ENCODE results near the gene DPP6. TPM values are rescaled to one million over a fixed set of nuclear protein-coding genes. Genes with fewer than 3 reads are reported as not detected.

Gene DPP6
- total RNA-seq, 1 donor from 2014 or later, result 2.2 TPM

DNA sequence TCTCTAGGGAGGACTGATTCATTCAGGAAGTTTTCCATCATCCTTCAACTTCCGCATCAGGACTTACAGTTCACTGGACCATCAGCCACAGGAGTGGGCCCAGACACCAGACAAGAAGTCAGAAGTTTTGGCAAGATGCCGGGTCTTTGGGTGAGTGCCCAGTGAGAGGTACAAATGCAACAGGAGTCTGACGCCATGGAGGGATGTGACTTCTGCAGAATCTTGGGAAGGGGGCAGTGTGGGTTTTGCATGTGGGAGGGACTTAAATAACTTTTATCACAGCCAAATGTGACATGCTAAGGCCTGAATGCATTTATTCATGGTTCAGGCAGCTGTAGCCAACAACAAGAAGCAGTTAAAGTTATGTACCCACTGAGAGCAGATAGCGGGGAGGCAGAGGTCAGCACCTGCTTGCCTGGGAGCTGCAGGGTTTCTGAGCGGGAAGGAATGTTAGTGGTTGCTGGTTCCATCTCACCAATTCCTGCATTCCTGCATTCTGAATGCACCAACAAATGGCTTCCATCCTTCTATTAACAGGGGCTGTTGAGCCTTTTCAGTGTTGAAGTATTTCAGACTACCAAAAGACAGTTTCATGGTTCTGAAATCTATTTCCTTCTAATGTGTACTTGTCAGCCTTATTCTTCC lies 575.6 kb downstream of the DPP6 start:
- no peak overlapping the region for H3K27ac Mint-ChIP-seq (ENCODE audit: unreplicated experiment)
- no peaks in the 10 kb centered on the region for H3K36me3 Mint-ChIP-seq (ENCODE audit: low read depth)
- no peaks in the 10 kb centered on the region for H3K9me3 Mint-ChIP-seq
- peaks cover 11% of the 10 kb centered on the region for H3K4me1 Mint-ChIP-seq
- H3K4me3 Mint-ChIP-seq, result no peak overlapping the region
- TF ChIP-seq, protein P1, sequence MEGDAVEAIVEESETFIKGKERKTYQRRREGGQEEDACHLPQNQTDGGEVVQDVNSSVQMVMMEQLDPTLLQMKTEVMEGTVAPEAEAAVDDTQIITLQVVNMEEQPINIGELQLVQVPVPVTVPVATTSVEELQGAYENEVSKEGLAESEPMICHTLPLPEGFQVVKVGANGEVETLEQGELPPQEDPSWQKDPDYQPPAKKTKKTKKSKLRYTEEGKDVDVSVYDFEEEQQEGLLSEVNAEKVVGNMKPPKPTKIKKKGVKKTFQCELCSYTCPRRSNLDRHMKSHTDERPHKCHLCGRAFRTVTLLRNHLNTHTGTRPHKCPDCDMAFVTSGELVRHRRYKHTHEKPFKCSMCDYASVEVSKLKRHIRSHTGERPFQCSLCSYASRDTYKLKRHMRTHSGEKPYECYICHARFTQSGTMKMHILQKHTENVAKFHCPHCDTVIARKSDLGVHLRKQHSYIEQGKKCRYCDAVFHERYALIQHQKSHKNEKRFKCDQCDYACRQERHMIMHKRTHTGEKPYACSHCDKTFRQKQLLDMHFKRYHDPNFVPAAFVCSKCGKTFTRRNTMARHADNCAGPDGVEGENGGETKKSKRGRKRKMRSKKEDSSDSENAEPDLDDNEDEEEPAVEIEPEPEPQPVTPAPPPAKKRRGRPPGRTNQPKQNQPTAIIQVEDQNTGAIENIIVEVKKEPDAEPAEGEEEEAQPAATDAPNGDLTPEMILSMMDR (conservative IDR thresholded peaks at IDR 0.05), result no peak
- H3K27me3 Mint-ChIP-seq (ENCODE audit: low read depth), result peaks cover 27% of the 10 kb centered on the region
- no peak for DNase-seq (ENCODE audit: low read depth, low spot score)

- Mint-ChIP-seq H3K4me1 (peaks cover 11% of the 10 kb centered on the region), H3K4me3 (no peak overlapping the region), H3K36me3 (ENCODE audit: low read depth) (no peaks in the 10 kb centered on the region), H3K27ac (ENCODE audit: unreplicated experiment) (no peak overlapping the region), H3K9me3 (no peaks in the 10 kb centered on the region), H3K27me3 (ENCODE audit: low read depth) (peaks cover 27% of the 10 kb centered on the region)
- TF ChIP-seq, protein P1 (conservative IDR thresholded peaks at IDR 0.05), result no peak
- no peak for DNase-seq (ENCODE audit: low read depth, low spot score)
These were observed 576.4 kb downstream of the DPP6 start for GRCh38 chr7:154628556-154628955.

DNA sequence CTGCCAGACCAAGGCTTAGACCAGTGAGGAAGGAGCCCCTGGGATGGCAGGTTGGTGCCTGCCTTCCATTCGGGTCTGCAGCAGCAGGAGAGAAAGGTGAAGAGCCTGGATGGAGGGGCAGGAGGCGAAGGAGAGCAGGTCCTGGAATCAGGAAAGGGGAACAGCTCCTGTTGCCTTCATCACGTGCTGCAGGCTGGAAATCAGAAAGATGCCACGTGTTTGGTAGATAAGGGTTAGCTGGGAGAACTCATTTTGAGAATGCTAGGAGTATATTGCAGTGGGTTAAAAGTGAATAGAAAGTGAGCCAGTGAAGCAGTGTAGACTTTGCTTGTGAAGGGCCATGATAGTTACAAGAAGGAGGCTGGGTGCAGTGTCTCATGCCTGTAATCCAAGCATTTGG lies 579.0 kb downstream of the DPP6 start:
- peaks cover 8% of the 10 kb centered on the region for H3K9me3 Mint-ChIP-seq
- H3K36me3 Mint-ChIP-seq (ENCODE audit: low read depth), result no peaks in the 10 kb centered on the region
- H3K27me3 Mint-ChIP-seq (ENCODE audit: low read depth), result peaks cover 22% of the 10 kb centered on the region
- TF ChIP-seq, protein P1 (conservative IDR thresholded peaks at IDR 0.05), result no peak
- H3K27ac Mint-ChIP-seq (ENCODE audit: unreplicated experiment), result no peak overlapping the region
- peaks cover 11% of the 10 kb centered on the region for H3K4me1 Mint-ChIP-seq
- H3K4me3 Mint-ChIP-seq, result no peak overlapping the region
- no peak for DNase-seq (ENCODE audit: low read depth, low spot score)

- TF ChIP-seq, protein P1 (conservative IDR thresholded peaks at IDR 0.05), result no peak
- H3K4me3 Mint-ChIP-seq, result no peak overlapping the region
- DNase-seq (ENCODE audit: low read depth, low spot score), result no peak
- peaks cover 15% of the 10 kb centered on the region for H3K4me1 Mint-ChIP-seq
- H3K36me3 Mint-ChIP-seq (ENCODE audit: low read depth), result no peaks in the 10 kb centered on the region
- no peak overlapping the region for H3K27ac Mint-ChIP-seq (ENCODE audit: unreplicated experiment)
- peaks cover 8% of the 10 kb centered on the region for H3K9me3 Mint-ChIP-seq
- H3K27me3 Mint-ChIP-seq (ENCODE audit: low read depth), result peaks cover 20% of the 10 kb centered on the region
These were observed 581.4 kb downstream of the DPP6 start for GRCh38 chr7:154633641-154634040.

DNA sequence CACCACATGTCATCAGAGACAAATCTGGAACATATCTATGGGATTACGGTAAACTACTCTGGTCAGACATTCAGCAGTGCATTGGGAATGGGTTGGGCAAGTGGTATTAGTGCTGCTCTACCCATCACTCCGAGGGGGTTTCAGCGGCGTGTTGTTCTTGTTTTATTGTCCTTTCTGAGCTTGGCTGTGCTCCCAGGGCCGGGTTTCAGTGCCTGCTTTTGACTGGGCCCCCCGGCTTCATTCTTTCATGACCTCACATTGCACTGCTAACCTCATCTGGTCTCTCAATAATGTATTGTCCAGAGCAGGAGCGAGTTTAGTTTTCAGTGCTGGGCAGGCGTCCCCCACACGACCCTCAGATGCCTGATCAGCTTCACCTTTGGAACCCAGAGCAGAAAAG lies 586.1 kb downstream of the DPP6 start:
- Mint-ChIP-seq H3K36me3 (ENCODE audit: low read depth) (no peaks in the 10 kb centered on the region), H3K27ac (ENCODE audit: unreplicated experiment) (no peak overlapping the region), H3K4me3 (no peak overlapping the region), H3K9me3 (peaks cover 8% of the 10 kb centered on the region), H3K4me1 (peaks cover 10% of the 10 kb centered on the region), H3K27me3 (ENCODE audit: low read depth) (no peaks in the 10 kb centered on the region)
- TF ChIP-seq, protein P1 (conservative IDR thresholded peaks at IDR 0.05), result no peak
- no peak for DNase-seq (ENCODE audit: low read depth, low spot score)
